HepG2 (cell line): ENCODE data around the gene PTPMT1. TPM values are rescaled to one million over a fixed set of nuclear protein-coding genes. Genes with fewer than 3 reads are reported as not detected.
A peak's percentile ranks its signal among the peaks of the same experiment; 100 is the strongest.

Experiments used
- FOXM1 ChIP-seq: sonication (generic); formaldehyde crosslinking; IDR thresholded peaks from 2 replicates; pipeline ENCODE4 v1.5.0; 2020; ENCODE audit warnings: missing genetic modification reagents
- HOXA3 ChIP-seq: sonication (generic); formaldehyde crosslinking; IDR thresholded peaks from 2 replicates; pipeline ENCODE4 v1.5.0; 2020; ENCODE audit warnings: missing genetic modification reagents
- KLF16 ChIP-seq, 2 experiments: sonication (generic) in 1 of 2; formaldehyde crosslinking in 1 of 2; IDR thresholded peaks; 2 replicates each; pipeline versions ENCODE4 v1.6.1 to v1.8.0; 2016 to 2023; ENCODE audit warnings: missing genetic modification reagents in 2 of 2, missing compliant biosample characterization in 1 of 2
- PATZ1 ChIP-seq: sonication (generic); formaldehyde crosslinking; IDR thresholded peaks from 2 replicates; pipeline ENCODE4 v1.4.0; 2020; ENCODE audit warnings: missing genetic modification reagents
- SMYD3 ChIP-seq: sonication (generic); formaldehyde crosslinking; IDR thresholded peaks from 2 replicates; pipeline ENCODE4 v1.8.1; 2023; ENCODE audit warnings: mild to moderate bottlenecking, missing genetic modification reagents
- TEAD2 ChIP-seq: sonication (generic); formaldehyde crosslinking; IDR thresholded peaks from 2 replicates; pipeline ENCODE4 v1.9.0; 2021; ENCODE audit warnings: missing genetic modification reagents
- TFDP2 ChIP-seq: sonication (generic); formaldehyde crosslinking; IDR thresholded peaks from 2 replicates; pipeline ENCODE4 v1.4.0; 2020; ENCODE audit warnings: missing genetic modification reagents
- ZFP41 ChIP-seq: sonication (generic); formaldehyde crosslinking; IDR thresholded peaks from 2 replicates; pipeline ENCODE4 v1.4.0; 2020; ENCODE audit warnings: mild to moderate bottlenecking, missing genetic modification reagents, borderline replicate concordance
- ZNF142 ChIP-seq: sonication (generic); formaldehyde crosslinking; IDR thresholded peaks from 2 replicates; pipeline ENCODE4 v1.4.0; 2020; ENCODE audit warnings: missing genetic modification reagents
- ZNF234 ChIP-seq: sonication (generic); formaldehyde crosslinking; conservative IDR thresholded peaks from 2 replicates; pipeline ENCODE4 v1.5.1; 2020; ENCODE audit warnings: mild to moderate bottlenecking, missing genetic modification reagents
- ZNF282 ChIP-seq: fragments of 450-650 bp; IDR thresholded peaks from 2 replicates; pipeline ENCODE4 v1.6.1; 2018; ENCODE audit not compliant: partially characterized antibody
- ZNF337 ChIP-seq: sonication (generic); formaldehyde crosslinking; IDR thresholded peaks from 2 replicates; pipeline ENCODE4 v1.5.1; 2020; ENCODE audit warnings: missing genetic modification reagents, low read depth, mild to moderate bottlenecking, borderline replicate concordance
- ZNF510 ChIP-seq: sonication (generic); formaldehyde crosslinking; IDR thresholded peaks from 2 replicates; pipeline ENCODE4 v1.4.0; 2020; ENCODE audit warnings: low read depth, mild to moderate bottlenecking, missing genetic modification reagents
- ZNF616 ChIP-seq: sonication (generic); formaldehyde crosslinking; IDR thresholded peaks from 2 replicates; pipeline ENCODE4 v1.5.0; 2020; ENCODE audit warnings: low read depth, mild to moderate bottlenecking, missing genetic modification reagents
- ZNF691 ChIP-seq: sonication (generic); formaldehyde crosslinking; IDR thresholded peaks from 2 replicates; pipeline ENCODE4 v1.4.0; 2020; ENCODE audit warnings: missing genetic modification reagents, low read depth, mild to moderate bottlenecking, borderline replicate concordance
- ZNF770 ChIP-seq: sonication (generic); formaldehyde crosslinking; IDR thresholded peaks from 2 replicates; pipeline ENCODE4 v1.5.0; 2020; ENCODE audit warnings: mild to moderate bottlenecking, missing genetic modification reagents
- ZNF879 ChIP-seq: sonication (generic); formaldehyde crosslinking; IDR thresholded peaks from 2 replicates; pipeline ENCODE4 v1.8.1; 2023; ENCODE audit warnings: missing genetic modification reagents
- polyA plus RNA-seq, 8 experiments: library from polyadenylated mRNA; depleted of rRNA in 3 of 8; stranded (reverse) in 7 of 8; unstranded in 1 of 8; fragments of >200 nt; fragmentation: Illumina TruSeq in 4 of 8; extraction: Trizol in 4 of 8; gene quantifications; 2 replicates each; pipeline versions ENCODE4 v1.2.1 to v1.2.3, GENCODE V29; 2011 to 2016; ENCODE audit warnings: low read depth in 4 of 8, missing spikeins in 1 of 8, mixed read lengths in 1 of 8; ENCODE audit not compliant: insufficient read depth in 1 of 8
- total RNA-seq, 5 experiments: library from RNA; depleted of rRNA; stranded (reverse); fragments of >200 nt; fragmentation: Illumina TruSeq; extraction: Trizol; gene quantifications; 2 replicates each; pipeline ENCODE4 v1.2.3, GENCODE V29; 2016; ENCODE audit warnings: low read depth in 1 of 5

The PTPMT1 gene
- total and polyA plus RNA-seq, 2 of the 13 experiments (the other 11 are each of a cell fraction or from before 2014, with no cell fraction given) = 55.6 to 129 TPM

GRCh38 chr11:47566149-47566698, 825 bp downstream of the PTPMT1 start (continued):
- TF ChIP-seq ZNF142 (CRISPR knock-in tag) (no peak), PATZ1 (no peak), HOXA3 (CRISPR knock-in tag) (no peak), ZNF691 (CRISPR knock-in tag) (no peak; the same call in 1 of the 2 replicates), TFDP2 (no peak), ZNF510 (CRISPR knock-in tag) (no peak), TEAD2 (no peak), ZNF616 (no peak), ZNF234 (CRISPR knock-in tag) (no peak), ZNF770 (0 out of 2 replicates have a peak, but pooled peaks have one; percentile 7), ZFP41 (no peak), FOXM1 (CRISPR knock-in tag) (no peak), KLF16 (CRISPR knock-in tag; IDR thresholded peaks at IDR 0.05) (no peak; a peak in 1 of 4 replicates), SMYD3 (CRISPR knock-in tag) (no peak), ZNF282 (no peak), ZNF337 (CRISPR knock-in tag) (no peak), ZNF879 (no peak)
